DND-41 (cell line): Measurements from ENCODE around the gene TOR2A.

ENCODE experiments used
- CTCF ChIP-seq: IDR thresholded peaks from 2 replicates; pipeline ENCODE4 v1.5.1; 2012; ENCODE audit warnings: borderline replicate concordance, low read length, moderate library complexity, mild to moderate bottlenecking; ENCODE audit not compliant: poor library complexity, severe bottlenecking; ENCODE audit errors: extremely low read depth
- EZH2 ChIP-seq: IDR thresholded peaks from 3 replicates; pipeline ENCODE4 v1.6.1; 2012; ENCODE audit warnings: borderline replicate concordance, low read depth, mild to moderate bottlenecking, moderate library complexity, low read length, inconsistent platforms; ENCODE audit not compliant: severe bottlenecking

GRCh38 chr9:127724012-127724411 lies 11.1 kb downstream of the TOR2A start:
- TF ChIP-seq CTCF (no peak), EZH2 (no peak)
